Colonic mucosa (tissue), 4 donors: ENCODE results near the gene SLC25A36. TPM values are rescaled to one million over a fixed set of nuclear protein-coding genes. Genes with fewer than 3 reads are reported as not detected.
"Not testable (repeated sequence)": the region's sequence is repeated elsewhere in the genome, so short reads cannot be mapped to it uniquely, and the experiment has no call there.

ENCODE experiments used
- DNase-seq: peaks from one replicate; pipeline ENCODE4 v3.0.0-alpha.2; 2020
- H3K27ac ChIP-seq: fragments of 200-600 bp; one replicate; pipeline ENCODE4 v1.8.0; 2021
- H3K27me3 ChIP-seq: fragments of 200-600 bp; one replicate; pipeline ENCODE4 v1.8.0; 2021
- H3K36me3 ChIP-seq: fragments of 200-600 bp; one replicate; pipeline ENCODE4 v1.8.0; 2021
- H3K4me1 ChIP-seq: fragments of 200-600 bp; one replicate; pipeline ENCODE4 v1.8.0; 2021; ENCODE audit warnings: mild to moderate bottlenecking
- H3K4me3 ChIP-seq: fragments of 200-600 bp; one replicate; pipeline ENCODE4 v1.8.0; 2021
- H3K9ac ChIP-seq, 2 donors: one replicate each; pipeline ENCODE4 v1.7.0; 2013; ENCODE audit warnings: control low read depth in 2 of 2, low read depth in 2 of 2, low read length in 2 of 2
- H3K9me3 ChIP-seq: fragments of 200-600 bp; one replicate; pipeline ENCODE4 v1.8.0; 2021
- CTCF ChIP-seq: fragments of 200-600 bp; IDR thresholded peaks from one replicate; pipeline ENCODE4 v1.8.0; 2022; ENCODE audit warnings: antibody characterized with exemption, mild to moderate bottlenecking
- intact Hi-C: fragments of 100-400 bp; cut with DNase I; formaldehyde crosslinking; loops from one replicate; pipeline ENCODE4 v1.14.1; 2022
- total RNA-seq, 2 donors: library from RNA; stranded (reverse); fragmentation: NEBNext Ultra II Directional in 1 of 2; extraction: Animal tissue kit (Norgen Biotek cat#: 25700) in 1 of 2; gene quantifications; one replicate each; pipeline ENCODE4 v1.2.1, GENCODE V29; 2021
- donor health status: healthy.
- donor health status: DM: no; HTN: no; CAD: no.
- donor health status: DM: no; HTN: no; CAD: no.

Gene SLC25A36
- total RNA-seq, 2 donors from 2014 or later: 38.1 to 67.5 TPM

- no peak for DNase-seq
- H3K9me3 ChIP-seq: no peaks in the 10 kb centered on the region
- TF ChIP-seq CTCF: no peak
- H3K27me3 ChIP-seq: no peaks in the 10 kb centered on the region
- no peak overlapping the region for H3K4me3 ChIP-seq
- H3K4me1 ChIP-seq: peaks cover 10% of the 10 kb centered on the region
- no peak overlapping the region for H3K27ac ChIP-seq
- intact Hi-C loops: no loop called here
- H3K9ac ChIP-seq: peak overlapping the region in 1 of 2 donors; percentile 40
- H3K36me3 ChIP-seq: no peaks in the 10 kb centered on the region
Observed at GRCh38 chr3:140943781-140944552, 2.3 kb downstream of the SLC25A36 start.

- Histone ChIP-seq H3K4me3 (no peak overlapping the region), H3K27ac (no peak overlapping the region), H3K4me1 (peaks cover 11% of the 10 kb centered on the region), H3K27me3 (no peaks in the 10 kb centered on the region), H3K9ac (no peak overlapping the region), H3K36me3 (no peaks in the 10 kb centered on the region), H3K9me3 (no peaks in the 10 kb centered on the region)
- DNase-seq: no peak
- intact Hi-C loops: no loop called here
- no peak for TF ChIP-seq CTCF
Observed at GRCh38 chr3:140948460-140949249, 7.0 kb downstream of the SLC25A36 start.

GRCh38 chr3:140950144-140950543 lies 8.5 kb downstream of the SLC25A36 start:
- intact Hi-C loops: no loop called here
- H3K27me3 ChIP-seq: no peaks in the 10 kb centered on the region
- H3K4me1 ChIP-seq: peaks cover 10% of the 10 kb centered on the region
- H3K9ac ChIP-seq: no peak overlapping the region
- no peak for TF ChIP-seq CTCF
- no peaks in the 10 kb centered on the region for H3K9me3 ChIP-seq
- DNase-seq: no peak
- no peak overlapping the region for H3K27ac ChIP-seq
- no peaks in the 10 kb centered on the region for H3K36me3 ChIP-seq
- no peak overlapping the region for H3K4me3 ChIP-seq

GRCh38 chr3:140950863-140951262 lies 9.2 kb downstream of the SLC25A36 start:
- Histone ChIP-seq H3K4me3 (no peak overlapping the region), H3K9ac (no peak overlapping the region), H3K4me1 (peaks cover 10% of the 10 kb centered on the region), H3K27me3 (no peaks in the 10 kb centered on the region), H3K9me3 (no peaks in the 10 kb centered on the region), H3K36me3 (no peaks in the 10 kb centered on the region), H3K27ac (no peak overlapping the region)
- DNase-seq: no peak
- no peak for TF ChIP-seq CTCF
- intact Hi-C loops: no loop called here

- H3K4me3 ChIP-seq, intact Hi-C loops, DNase-seq, H3K36me3 ChIP-seq, H3K4me1 ChIP-seq, H3K9ac ChIP-seq, H3K27me3 ChIP-seq, H3K27ac ChIP-seq, H3K9me3 ChIP-seq: not testable (repeated sequence)
Observed at GRCh38 chr3:140951750-140952149, 10.1 kb downstream of the SLC25A36 start.
